Right lobe of liver (tissue), 4 donors: Measurements from ENCODE around the gene GNB1.

Experiments used
- POLR2A ChIP-seq: fragments of 450-650 bp; IDR thresholded peaks from one replicate; pipeline ENCODE4 v1.6.1; 2017; ENCODE audit warnings: antibody characterized with exemption, mild to moderate bottlenecking
- TF ChIP-seq, protein P1 (sequence below), 4 donors: fragments of 200-600 bp in 3 of 4; fragments of 450-650 bp in 1 of 4; IDR thresholded peaks; one replicate each; pipeline versions ENCODE4 v1.5.1 to v1.8.0; 2016 to 2022; ENCODE audit warnings: antibody characterized with exemption in 4 of 4, mild to moderate bottlenecking in 2 of 4
- donor health status: DM: no; HTN: no; CAD: no.
- donor health status: DM: no; HTN: no; CAD: no.
- donor health status: DM: no; HTN: yes; CAD: no.

DNA sequence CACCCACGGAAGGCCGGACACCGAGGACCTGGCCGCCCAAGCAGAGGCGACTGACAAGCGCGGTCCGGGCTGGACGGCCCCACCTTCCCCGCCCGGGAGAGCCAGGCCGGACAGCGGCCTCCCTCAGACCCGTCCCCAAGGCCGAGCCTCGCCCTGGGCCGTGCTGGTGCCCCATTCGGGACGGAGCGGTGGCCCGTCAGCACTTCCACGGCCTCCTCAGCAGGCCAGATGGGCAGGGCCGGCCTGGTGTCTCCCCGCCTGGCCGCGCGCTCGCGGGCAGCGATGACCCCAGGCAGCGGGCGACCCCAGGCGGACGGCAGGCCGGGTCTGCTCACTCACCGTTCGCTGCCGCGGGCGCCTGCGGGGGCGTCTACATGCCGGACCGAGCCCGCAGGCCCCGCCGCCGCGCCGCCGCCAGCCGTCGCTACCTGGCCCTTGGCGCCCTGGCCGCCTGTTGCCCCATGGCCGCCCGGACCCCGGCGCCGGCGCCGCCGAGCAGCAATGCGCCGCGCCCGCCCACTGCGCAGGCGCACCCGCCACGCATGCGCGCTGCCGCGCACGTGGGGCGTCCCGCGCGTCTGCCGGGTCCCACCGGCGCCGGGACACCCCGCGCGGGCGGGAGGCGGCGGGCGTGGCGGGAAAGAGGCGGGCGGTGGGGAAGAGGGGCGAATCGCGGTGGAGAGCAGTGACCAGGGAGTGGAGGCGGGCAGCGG lies 112.8 kb downstream of the GNB1 start, which contains the start of gene NADK:
- TF ChIP-seq, protein P1, sequence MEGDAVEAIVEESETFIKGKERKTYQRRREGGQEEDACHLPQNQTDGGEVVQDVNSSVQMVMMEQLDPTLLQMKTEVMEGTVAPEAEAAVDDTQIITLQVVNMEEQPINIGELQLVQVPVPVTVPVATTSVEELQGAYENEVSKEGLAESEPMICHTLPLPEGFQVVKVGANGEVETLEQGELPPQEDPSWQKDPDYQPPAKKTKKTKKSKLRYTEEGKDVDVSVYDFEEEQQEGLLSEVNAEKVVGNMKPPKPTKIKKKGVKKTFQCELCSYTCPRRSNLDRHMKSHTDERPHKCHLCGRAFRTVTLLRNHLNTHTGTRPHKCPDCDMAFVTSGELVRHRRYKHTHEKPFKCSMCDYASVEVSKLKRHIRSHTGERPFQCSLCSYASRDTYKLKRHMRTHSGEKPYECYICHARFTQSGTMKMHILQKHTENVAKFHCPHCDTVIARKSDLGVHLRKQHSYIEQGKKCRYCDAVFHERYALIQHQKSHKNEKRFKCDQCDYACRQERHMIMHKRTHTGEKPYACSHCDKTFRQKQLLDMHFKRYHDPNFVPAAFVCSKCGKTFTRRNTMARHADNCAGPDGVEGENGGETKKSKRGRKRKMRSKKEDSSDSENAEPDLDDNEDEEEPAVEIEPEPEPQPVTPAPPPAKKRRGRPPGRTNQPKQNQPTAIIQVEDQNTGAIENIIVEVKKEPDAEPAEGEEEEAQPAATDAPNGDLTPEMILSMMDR (IDR thresholded peaks at IDR 0.05): peak in 1 of 4 donors; percentile 14
- peak; percentile 61 for TF ChIP-seq POLR2A
